Islet of Langerhans (tissue), 1 donor: ENCODE results near the gene PGBD4.
"Not testable (repeated sequence)": the region's sequence is repeated elsewhere in the genome, so short reads cannot be mapped to it uniquely, and the experiment has no call there.

ENCODE experiments used
- FAIRE-seq: peaks from one replicate; lab custom pipeline; 2011; peaks lifted over from hg19 to GRCh38; lab: Jason Lieb, UNC

The PGBD4 gene

DNA sequence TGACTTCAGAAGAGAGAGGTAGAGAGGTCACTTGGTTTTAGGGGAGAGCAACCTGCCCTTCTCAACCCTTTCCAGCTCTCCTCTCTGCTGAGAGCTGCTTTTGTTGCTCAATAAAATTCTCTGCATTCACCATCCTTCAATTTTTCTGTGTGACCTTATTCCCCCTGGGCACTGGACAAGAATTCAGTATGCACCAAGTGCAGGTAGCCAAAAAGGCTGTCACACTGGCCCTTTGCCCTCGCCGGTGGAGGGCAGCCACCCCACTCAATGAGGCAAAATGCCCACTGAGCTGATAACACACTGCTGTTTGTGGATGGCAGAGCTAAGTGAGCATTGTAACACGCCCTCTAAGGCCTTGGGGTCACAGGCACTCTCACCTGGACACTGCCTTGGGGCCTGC, 12.9 kb downstream of the PGBD4 start:
- no peak for FAIRE-seq

DNA sequence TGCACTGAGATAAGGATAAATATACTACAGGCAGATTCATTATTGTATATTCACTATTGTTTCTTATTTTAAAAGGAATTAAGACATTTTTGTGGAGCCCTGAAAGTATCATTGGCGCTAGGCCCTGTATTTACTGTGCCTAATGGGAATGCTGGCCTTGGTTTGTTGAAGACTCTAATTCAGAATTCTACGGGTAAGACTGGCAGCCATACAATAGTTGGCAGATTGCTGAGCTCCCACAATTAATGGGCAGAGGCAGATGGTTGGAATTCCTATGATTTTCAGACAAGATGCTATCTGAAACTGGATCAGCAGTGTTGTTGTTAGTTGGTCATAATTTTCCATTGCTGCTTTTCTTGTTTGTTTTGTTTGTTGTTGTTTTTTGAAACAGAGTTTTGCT, 14.7 kb downstream of the PGBD4 start:
- no peak for FAIRE-seq

- FAIRE-seq: no peak
Observed at GRCh38 chr15:34119291-34119690, 17.4 kb downstream of the PGBD4 start.

- FAIRE-seq: not testable (repeated sequence)
Observed at GRCh38 chr15:34120420-34120819, 18.5 kb downstream of the PGBD4 start.

- not testable (repeated sequence) for FAIRE-seq
Observed at GRCh38 chr15:34121786-34122185, 19.9 kb downstream of the PGBD4 start.

- no peak for FAIRE-seq
Observed at GRCh38 chr15:34122771-34123183, 20.9 kb downstream of the PGBD4 start.

DNA sequence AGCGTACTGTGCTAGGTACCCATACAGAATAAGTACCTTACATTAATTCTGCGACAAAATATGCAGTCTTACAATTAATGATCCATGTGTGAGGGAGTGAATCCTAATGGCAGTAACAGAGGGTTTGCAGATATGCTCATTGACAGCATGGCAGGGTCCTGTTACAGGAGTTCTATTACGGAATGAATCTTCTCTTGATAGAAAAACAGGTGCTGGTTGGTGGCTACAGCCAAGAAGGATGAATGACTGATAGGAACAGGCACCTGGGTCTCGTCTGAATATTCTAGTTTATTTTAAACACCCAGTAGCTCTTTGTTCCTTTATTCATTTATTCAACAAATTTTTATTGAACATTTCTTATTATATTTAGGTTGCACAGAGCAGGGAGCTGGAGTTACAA, 22.8 kb downstream of the PGBD4 start:
- FAIRE-seq: no peak

GRCh38 chr15:34125945-34126344, 24.1 kb downstream of the PGBD4 start:
- FAIRE-seq: no peak

GRCh38 chr15:34126522-34126921, 24.6 kb downstream of the PGBD4 start:
- no peak for FAIRE-seq

DNA sequence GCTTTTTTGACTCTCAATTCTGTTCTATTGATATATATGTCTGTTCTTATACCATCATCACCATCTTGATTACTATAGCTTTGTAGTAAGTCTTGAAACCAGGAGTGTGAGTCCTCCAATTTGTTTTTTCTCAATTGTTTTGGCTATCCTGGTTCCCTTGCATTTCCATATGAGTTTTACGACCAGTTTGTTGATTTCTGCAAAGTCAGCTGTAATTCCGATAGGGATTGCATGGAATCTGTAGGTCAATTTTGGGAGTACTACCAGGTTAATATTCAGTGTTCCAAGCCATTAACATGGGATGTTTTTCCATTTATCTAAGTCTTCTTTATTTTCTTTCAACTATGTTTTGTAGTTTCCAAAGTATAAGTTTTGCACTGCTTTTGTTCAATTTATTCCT, 27.0 kb downstream of the PGBD4 start:
- FAIRE-seq: no peak

GRCh38 chr15:34132881-34133280, 31.0 kb downstream of the PGBD4 start:
- FAIRE-seq: no peak

- peak; percentile 49 for FAIRE-seq
Observed at GRCh38 chr15:34133511-34133910, 31.6 kb downstream of the PGBD4 start.

GRCh38 chr15:34147371-34148140, 45.7 kb downstream of the PGBD4 start:
- FAIRE-seq: no peak

- no peak for FAIRE-seq
Observed at GRCh38 chr15:34154725-34155204, 52.9 kb downstream of the PGBD4 start.

DNA sequence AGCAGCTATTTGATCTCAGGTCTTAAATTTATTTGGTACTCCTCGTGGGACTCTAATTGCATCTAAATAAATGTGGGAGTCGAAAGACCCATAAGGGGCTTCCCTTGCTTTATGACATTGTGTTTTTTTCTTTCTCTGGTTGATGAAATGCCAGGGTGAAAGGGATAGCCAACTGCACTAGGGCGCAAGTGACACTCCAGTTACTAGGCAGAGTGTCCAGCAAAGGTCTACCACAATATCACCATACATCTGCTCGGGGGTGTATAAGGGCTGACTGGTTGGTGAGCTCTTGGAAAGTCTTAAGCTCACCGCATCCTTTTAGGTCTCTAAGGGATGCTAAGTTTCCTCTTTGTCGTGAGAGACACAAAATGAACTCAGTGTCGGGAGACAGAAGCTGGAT, 54.0 kb downstream of the PGBD4 start:
- FAIRE-seq: no peak
